ENCODE data around the gene MGAT4A. TPM values are rescaled to one million over a fixed set of nuclear protein-coding genes. Genes with fewer than 3 reads are reported as not detected.

The MGAT4A gene
- total and polyA plus RNA-seq, 7 donors = 3.0 to 12.3 (median 8.0) TPM

DNA sequence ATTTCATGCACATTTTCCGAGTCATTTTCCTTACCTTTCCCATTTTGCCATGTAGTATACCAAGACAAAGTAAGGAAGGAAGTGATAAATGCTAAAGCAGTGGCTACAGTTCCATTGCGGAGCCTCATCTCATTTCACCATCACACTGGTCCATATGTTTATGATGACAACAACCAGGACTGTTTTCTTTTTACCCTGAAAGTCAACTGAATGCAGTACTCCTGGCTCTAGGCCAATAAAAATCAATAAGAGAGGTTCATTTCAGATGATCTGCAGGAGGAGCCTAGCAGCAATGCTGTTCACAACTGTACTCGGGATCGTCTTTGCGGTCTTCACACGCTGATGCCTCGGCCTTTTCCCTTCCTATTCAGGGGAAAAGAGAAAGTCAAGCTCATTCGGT lies 4.7 kb downstream of the MGAT4A start:
- DNase-seq (no peak), ATAC-seq (no peak)
- H3K36me3 ChIP-seq (ENCODE audit: insufficient read depth in 1 of 2, low read depth in 1 of 2) = no peaks in the 10 kb centered on the region
- no peak overlapping the region for H3K4me3 ChIP-seq
- H3K4me1 ChIP-seq = peaks cover 10% of the 10 kb centered on the region
- no peaks in the 10 kb centered on the region for H3K27me3 ChIP-seq (ENCODE audit: insufficient read depth in 3 of 3, low read length in 2 of 3)
- no peak overlapping the region for H3K27ac ChIP-seq
- 82 to 84% (median 83%) methylated on average over 8 of the region's 8 CpGs for WGBS, 3 donors
- intact Hi-C loops (cut with DNase I) = loop anchor here in 1 of 2 donors (10.0 kb wide), 1 partner anchor 51 kb away; no protein-coding TSS in a partner anchor
- no peaks in the 10 kb centered on the region for H3K9me3 ChIP-seq
- TF ChIP-seq, protein P1, sequence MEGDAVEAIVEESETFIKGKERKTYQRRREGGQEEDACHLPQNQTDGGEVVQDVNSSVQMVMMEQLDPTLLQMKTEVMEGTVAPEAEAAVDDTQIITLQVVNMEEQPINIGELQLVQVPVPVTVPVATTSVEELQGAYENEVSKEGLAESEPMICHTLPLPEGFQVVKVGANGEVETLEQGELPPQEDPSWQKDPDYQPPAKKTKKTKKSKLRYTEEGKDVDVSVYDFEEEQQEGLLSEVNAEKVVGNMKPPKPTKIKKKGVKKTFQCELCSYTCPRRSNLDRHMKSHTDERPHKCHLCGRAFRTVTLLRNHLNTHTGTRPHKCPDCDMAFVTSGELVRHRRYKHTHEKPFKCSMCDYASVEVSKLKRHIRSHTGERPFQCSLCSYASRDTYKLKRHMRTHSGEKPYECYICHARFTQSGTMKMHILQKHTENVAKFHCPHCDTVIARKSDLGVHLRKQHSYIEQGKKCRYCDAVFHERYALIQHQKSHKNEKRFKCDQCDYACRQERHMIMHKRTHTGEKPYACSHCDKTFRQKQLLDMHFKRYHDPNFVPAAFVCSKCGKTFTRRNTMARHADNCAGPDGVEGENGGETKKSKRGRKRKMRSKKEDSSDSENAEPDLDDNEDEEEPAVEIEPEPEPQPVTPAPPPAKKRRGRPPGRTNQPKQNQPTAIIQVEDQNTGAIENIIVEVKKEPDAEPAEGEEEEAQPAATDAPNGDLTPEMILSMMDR (IDR thresholded peaks at IDR 0.05) = no peak

DNA sequence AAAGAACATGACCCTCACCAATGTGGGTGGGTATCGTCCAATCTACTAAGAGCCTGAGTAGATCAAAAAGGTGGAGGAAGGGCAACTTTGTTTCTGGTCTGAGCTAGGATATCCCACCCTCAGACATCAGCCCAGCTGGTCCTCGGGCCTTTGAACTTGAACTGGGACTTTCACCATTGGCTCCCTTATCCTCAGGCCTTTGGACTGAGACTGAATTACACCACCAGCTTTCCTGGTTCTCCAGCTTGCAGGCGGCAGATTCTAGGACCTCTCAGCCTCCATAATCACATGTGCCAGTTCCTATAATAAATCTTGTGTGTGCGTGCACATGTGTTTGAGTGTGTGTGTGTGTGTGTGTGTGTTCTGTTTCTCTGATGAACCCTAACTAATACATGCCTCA lies 10.6 kb downstream of the MGAT4A start:
- intact Hi-C loops (cut with DNase I) = loop anchor here in 1 of 2 donors (10.0 kb wide), 1 partner anchor 45 kb away; no protein-coding TSS in a partner anchor
- ATAC-seq = no peak

DNA sequence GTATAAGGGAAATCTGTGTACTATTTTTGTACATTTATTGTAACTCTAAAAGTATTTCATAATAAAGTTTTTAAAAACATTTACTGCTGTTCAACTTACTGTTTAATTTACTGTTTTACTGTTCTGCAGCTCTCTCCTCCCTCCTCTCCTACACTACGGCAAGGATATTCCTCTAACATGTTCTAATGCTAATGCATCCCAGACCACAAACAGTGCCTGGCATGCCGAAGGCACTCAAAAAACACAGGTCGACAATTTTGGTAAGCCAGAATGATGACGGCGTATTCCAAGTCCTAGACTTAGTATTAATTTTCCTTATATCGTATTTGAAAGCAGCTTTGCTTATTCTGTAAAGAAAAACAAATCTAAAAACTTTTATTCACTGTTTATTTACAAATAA lies 13.3 kb downstream of the MGAT4A start:
- Histone ChIP-seq H3K4me3 (no peak overlapping the region), H3K4me1 (no peaks in the 10 kb centered on the region), H3K9me3 (peaks cover 4% of the 10 kb centered on the region), H3K36me3 (ENCODE audit: insufficient read depth in 1 of 2, low read depth in 1 of 2) (peaks cover 0 to 5% of the 10 kb centered on the region in 2 donors), H3K27ac (no peak overlapping the region), H3K27me3 (ENCODE audit: insufficient read depth in 3 of 3, low read length in 2 of 3) (no peaks in the 10 kb centered on the region)
- DNase-seq (no peak), ATAC-seq (no peak)
- WGBS, 3 donors = 72 to 79% (median 72%) methylated on average over 6 of the region's 6 CpGs
- intact Hi-C loops (cut with DNase I) = no loop called here
- TF ChIP-seq, protein P1 (IDR thresholded peaks at IDR 0.05) = no peak

More for the DNA sequence above, 10.6 kb downstream of the MGAT4A start:
- H3K36me3 ChIP-seq (ENCODE audit: insufficient read depth in 1 of 2, low read depth in 1 of 2) = peaks cover 0 to 5% of the 10 kb centered on the region in 2 donors
- TF ChIP-seq, protein P1 (IDR thresholded peaks at IDR 0.05) = no peak
- H3K4me3 ChIP-seq = no peak overlapping the region
- H3K9me3 ChIP-seq = peaks cover 4% of the 10 kb centered on the region
- no peak overlapping the region for H3K27ac ChIP-seq
- H3K4me1 ChIP-seq = no peaks in the 10 kb centered on the region
- WGBS, 3 donors = 94 to 97% (median 96%) methylated on average over 4 of the region's 4 CpGs
- DNase-seq = no peak
- no peaks in the 10 kb centered on the region for H3K27me3 ChIP-seq (ENCODE audit: insufficient read depth in 3 of 3, low read length in 2 of 3)

DNA sequence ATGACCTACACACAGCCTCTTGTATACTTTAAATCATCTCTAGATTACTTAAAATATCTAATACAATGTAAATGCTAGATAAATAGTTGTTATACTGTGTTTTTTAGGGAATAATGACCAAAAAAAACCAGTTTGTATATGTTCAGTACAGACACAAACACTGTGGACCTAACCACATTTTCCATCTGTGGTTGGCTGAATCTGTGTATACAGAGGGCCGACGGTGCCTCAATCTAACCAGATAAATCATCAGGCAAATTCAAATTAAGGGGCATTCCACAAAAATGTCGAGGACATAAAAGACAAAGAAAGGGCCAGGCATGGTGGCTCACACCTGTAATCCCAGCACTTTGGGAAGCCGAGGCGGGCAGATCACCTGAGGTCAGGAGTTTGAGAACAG lies 14.1 kb downstream of the MGAT4A start:
- H3K36me3 ChIP-seq (ENCODE audit: insufficient read depth in 1 of 2, low read depth in 1 of 2) = peaks cover 0 to 5% of the 10 kb centered on the region in 2 donors
- DNase-seq (no peak), ATAC-seq (no peak)
- TF ChIP-seq, protein P1 (IDR thresholded peaks at IDR 0.05) = no peak
- H3K27ac ChIP-seq = no peak overlapping the region
- intact Hi-C loops (cut with DNase I) = no loop called here
- 89 to 96% (median 92%) methylated on average over 5 of the region's 5 CpGs for WGBS, 3 donors
- H3K9me3 ChIP-seq = peaks cover 4% of the 10 kb centered on the region
- H3K4me3 ChIP-seq = no peak overlapping the region
- no peaks in the 10 kb centered on the region for H3K27me3 ChIP-seq (ENCODE audit: insufficient read depth in 3 of 3, low read length in 2 of 3)
- H3K4me1 ChIP-seq = no peaks in the 10 kb centered on the region

DNA sequence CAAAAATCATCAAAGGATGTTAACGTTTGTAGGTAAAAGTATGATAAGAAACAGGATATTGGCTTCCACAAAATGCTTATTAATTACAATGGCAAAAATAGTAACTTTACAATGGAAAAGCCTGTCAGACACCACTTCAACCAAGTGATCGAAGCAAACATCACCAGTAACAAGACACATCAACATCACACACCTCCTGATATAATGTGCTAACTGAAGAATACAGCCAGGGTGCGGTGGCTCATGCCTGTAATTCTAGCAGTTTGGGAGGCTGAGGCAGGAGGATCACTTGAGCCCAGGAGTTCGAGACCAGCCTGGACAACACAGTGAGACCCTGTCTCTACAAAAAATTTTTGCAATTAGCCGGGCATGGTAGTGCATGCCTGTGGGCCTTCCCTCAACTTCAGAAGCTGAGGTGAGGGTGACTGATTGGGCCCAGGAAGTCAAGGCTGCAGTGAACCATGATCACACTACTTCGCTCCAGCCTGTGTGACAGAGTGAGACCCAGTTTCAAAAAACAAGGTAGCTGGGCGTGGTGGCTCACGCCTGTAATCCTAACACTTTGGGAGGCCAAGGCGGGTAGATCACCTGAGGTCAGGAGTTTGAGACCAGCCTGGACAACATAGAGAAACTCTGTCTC lies 15.0 kb downstream of the MGAT4A start:
- intact Hi-C loops (cut with DNase I) = no loop called here
- Histone ChIP-seq H3K27ac (no peak overlapping the region), H3K27me3 (ENCODE audit: insufficient read depth in 3 of 3, low read length in 2 of 3) (no peaks in the 10 kb centered on the region), H3K4me3 (no peak overlapping the region), H3K4me1 (no peaks in the 10 kb centered on the region), H3K9me3 (peaks cover 4% of the 10 kb centered on the region), H3K36me3 (ENCODE audit: insufficient read depth in 1 of 2, low read depth in 1 of 2) (peaks cover 0 to 5% of the 10 kb centered on the region in 2 donors)
- ATAC-seq (no peak), DNase-seq (no peak)
- WGBS, 3 donors = 95 to 96% (median 96%) methylated on average over 9 of the region's 9 CpGs
- TF ChIP-seq, protein P1 (IDR thresholded peaks at IDR 0.05) = no peak

Data from psoas muscle (tissue), 8 donors.